GM21515 (cell line): ENCODE data around the gene MSLN.
"Not testable (repeated sequence)": the region's sequence is repeated elsewhere in the genome, so short reads cannot be mapped to it uniquely, and the experiment has no call there.

Experiments used
- ATAC-seq: cut with Tn5 transposase; IDR thresholded peaks from one replicate; pipeline ENCODE4 v1.9.1; 2021; ENCODE audit not compliant: unreplicated experiment

Gene MSLN

GRCh38 chr16:772959-773358, 12.4 kb downstream of the MSLN start:
- no peak for ATAC-seq

GRCh38 chr16:774086-775001, 13.8 kb downstream of the MSLN start:
- ATAC-seq = no peak

- ATAC-seq = no peak
Observed at GRCh38 chr16:775236-775796, 14.8 kb downstream of the MSLN start.

- ATAC-seq = not testable (repeated sequence)
Observed at GRCh38 chr16:776298-776697, 15.8 kb downstream of the MSLN start.

- ATAC-seq = no peak
Observed at GRCh38 chr16:776824-777223, 16.3 kb downstream of the MSLN start.

GRCh38 chr16:777826-778225, 17.3 kb downstream of the MSLN start:
- ATAC-seq = no peak

GRCh38 chr16:778447-778846, 17.9 kb downstream of the MSLN start:
- ATAC-seq = no peak

GRCh38 chr16:778909-779527, 18.5 kb downstream of the MSLN start:
- ATAC-seq = no peak

GRCh38 chr16:779561-779960, 19.0 kb downstream of the MSLN start:
- no peak for ATAC-seq

GRCh38 chr16:780296-780695, 19.8 kb downstream of the MSLN start:
- ATAC-seq = no peak

- no peak for ATAC-seq
Observed at GRCh38 chr16:781346-782010, 20.9 kb downstream of the MSLN start.

- ATAC-seq = no peak
Observed at GRCh38 chr16:782258-782657, 21.7 kb downstream of the MSLN start.

- no peak for ATAC-seq
Observed at GRCh38 chr16:782766-783403, 22.4 kb downstream of the MSLN start.

- no peak for ATAC-seq
Observed at GRCh38 chr16:783404-784161, 23.0 kb downstream of the MSLN start.

GRCh38 chr16:784431-784830, 23.9 kb downstream of the MSLN start:
- ATAC-seq = no peak

- ATAC-seq = no peak
Observed at GRCh38 chr16:785563-786535, 25.3 kb downstream of the MSLN start.

GRCh38 chr16:787321-787966, 26.9 kb downstream of the MSLN start:
- no peak for ATAC-seq

GRCh38 chr16:787978-788398, 27.5 kb downstream of the MSLN start, which contains the start of gene RPUSD1:
RPUSD1 (minus strand) TSS chr16:788381; CDS start chr16:787737, 644 bp downstream.
- peak; percentile 12 for ATAC-seq
